NK-92 treated with Interleukin-12 subunit alpha and Interleukin-12 subunit beta, amount 100 ng/mL, for 24 hours (cell line): ENCODE data around the gene LILRB4.
"Not testable (repeated sequence)": the region's sequence is repeated elsewhere in the genome, so short reads cannot be mapped to it uniquely, and the experiment has no call there.

Source experiments
- DNase-seq: peaks from one replicate; lab custom pipeline; 2025; lab: John Stamatoyannopoulos, UW

Gene LILRB4

GRCh38 chr19:54662730-54663129, at the start of gene LILRB4:
LILRB4 (plus strand) TSS chr19:54662985; CDS start chr19:54663034, 49 bp downstream.
- DNase-seq, result no peak

GRCh38 chr19:54614726-54615125, 48.1 kb upstream of the LILRB4 start:
- no peak for DNase-seq

- DNase-seq, result no peak
Measured at GRCh38 chr19:54616057-54616456, 46.7 kb upstream of the LILRB4 start.

- no peak for DNase-seq
Measured at GRCh38 chr19:54616821-54617560, 45.8 kb upstream of the LILRB4 start.

GRCh38 chr19:54620464-54620863, 42.3 kb upstream of the LILRB4 start:
- no peak for DNase-seq

- DNase-seq, result no peak
Measured at GRCh38 chr19:54622431-54622830, 40.4 kb upstream of the LILRB4 start.

- not testable (repeated sequence) for DNase-seq
Measured at GRCh38 chr19:54624234-54624633, 38.6 kb upstream of the LILRB4 start.

- not testable (repeated sequence) for DNase-seq
Measured at GRCh38 chr19:54624934-54625730, 37.7 kb upstream of the LILRB4 start.

- no peak for DNase-seq
Measured at GRCh38 chr19:54626757-54627156, 36.0 kb upstream of the LILRB4 start.

GRCh38 chr19:54627912-54628311, 34.9 kb upstream of the LILRB4 start:
- DNase-seq, result not testable (repeated sequence)

- not testable (repeated sequence) for DNase-seq
Measured at GRCh38 chr19:54630262-54630661, 32.5 kb upstream of the LILRB4 start, which contains the start of gene LILRB1. LILRB1 (plus strand) TSS chr19:54630484; CDS start chr19:54631074, 590 bp downstream.

- no peak for DNase-seq
Measured at GRCh38 chr19:54630782-54631181, 32.0 kb upstream of the LILRB4 start.

- DNase-seq, result not testable (repeated sequence)
Measured at GRCh38 chr19:54631489-54632337, 31.1 kb upstream of the LILRB4 start.

- DNase-seq, result not testable (repeated sequence)
Measured at GRCh38 chr19:54632517-54632916, 30.3 kb upstream of the LILRB4 start.

- no peak for DNase-seq
Measured at GRCh38 chr19:54633401-54633800, 29.4 kb upstream of the LILRB4 start.

GRCh38 chr19:54636081-54636480, 26.7 kb upstream of the LILRB4 start:
- not testable (repeated sequence) for DNase-seq

- no peak for DNase-seq
Measured at GRCh38 chr19:54638683-54639082, 24.1 kb upstream of the LILRB4 start.

GRCh38 chr19:54642953-54643352, 19.8 kb upstream of the LILRB4 start:
- not testable (repeated sequence) for DNase-seq

- not testable (repeated sequence) for DNase-seq
Measured at GRCh38 chr19:54643583-54643982, 19.2 kb upstream of the LILRB4 start.

GRCh38 chr19:54644056-54644455, 18.7 kb upstream of the LILRB4 start:
- DNase-seq, result no peak

GRCh38 chr19:54646331-54646841, 16.4 kb upstream of the LILRB4 start:
- no peak for DNase-seq

GRCh38 chr19:54648129-54648528, 14.7 kb upstream of the LILRB4 start:
- no peak for DNase-seq
